WI38 (cell line): ENCODE results near the gene HSFX2.
"Not testable (repeated sequence)": the region's sequence is repeated elsewhere in the genome, so short reads cannot be mapped to it uniquely, and the experiment has no call there.

Experiments
- H3K4me3 ChIP-seq: 2 replicates; pipeline ENCODE4 v1.5.1; 2011; ENCODE audit warnings: low read depth, mild to moderate bottlenecking, control low read depth, low read length
- TF ChIP-seq, protein P1 (sequence below): IDR thresholded peaks from 2 replicates; pipeline ENCODE4 v1.5.1; 2012; ENCODE audit warnings: low read depth, mild to moderate bottlenecking, control low read depth, low read length

The HSFX2 gene, protein sequence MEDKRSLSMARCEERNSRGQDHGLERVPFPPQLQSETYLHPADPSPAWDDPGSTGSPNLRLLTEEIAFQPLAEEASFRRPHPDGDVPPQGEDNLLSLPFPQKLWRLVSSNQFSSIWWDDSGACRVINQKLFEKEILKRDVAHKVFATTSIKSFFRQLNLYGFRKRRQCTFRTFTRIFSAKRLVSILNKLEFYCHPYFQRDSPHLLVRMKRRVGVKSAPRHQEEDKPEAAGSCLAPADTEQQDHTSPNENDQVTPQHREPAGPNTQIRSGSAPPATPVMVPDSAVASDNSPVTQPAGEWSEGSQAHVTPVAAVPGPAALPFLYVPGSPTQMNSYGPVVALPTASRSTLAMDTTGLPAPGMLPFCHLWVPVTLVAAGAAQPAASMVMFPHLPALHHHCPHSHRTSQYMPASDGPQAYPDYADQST

GRCh38 chrX:149595214-149595613 lies at the start of gene HSFX2:
Gene HSFX2, minus strand, starts transcription at chrX:149595314. Its CDS starts 614 bp downstream, at chrX:149594700.
- not testable (repeated sequence) for H3K4me3 ChIP-seq

DNA sequence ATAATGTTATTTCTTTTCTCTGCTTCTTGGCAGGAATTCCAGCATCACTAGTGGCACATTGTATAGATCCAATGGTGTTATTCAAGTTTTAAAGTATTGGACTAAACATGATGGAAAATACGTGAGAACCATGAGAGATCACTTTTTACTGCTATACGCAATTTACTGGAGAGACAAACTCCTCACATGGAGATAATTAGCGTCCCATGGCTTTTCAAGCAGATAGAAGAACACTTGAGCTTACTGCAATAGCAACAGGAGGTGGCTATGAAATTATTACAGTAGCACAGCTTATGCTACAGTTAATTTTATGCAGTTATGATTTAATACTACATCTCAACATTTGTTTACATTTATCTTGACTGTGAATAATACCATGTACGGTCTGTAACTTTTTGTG lies 48.4 kb upstream of the HSFX2 start:
- TF ChIP-seq, protein P1, sequence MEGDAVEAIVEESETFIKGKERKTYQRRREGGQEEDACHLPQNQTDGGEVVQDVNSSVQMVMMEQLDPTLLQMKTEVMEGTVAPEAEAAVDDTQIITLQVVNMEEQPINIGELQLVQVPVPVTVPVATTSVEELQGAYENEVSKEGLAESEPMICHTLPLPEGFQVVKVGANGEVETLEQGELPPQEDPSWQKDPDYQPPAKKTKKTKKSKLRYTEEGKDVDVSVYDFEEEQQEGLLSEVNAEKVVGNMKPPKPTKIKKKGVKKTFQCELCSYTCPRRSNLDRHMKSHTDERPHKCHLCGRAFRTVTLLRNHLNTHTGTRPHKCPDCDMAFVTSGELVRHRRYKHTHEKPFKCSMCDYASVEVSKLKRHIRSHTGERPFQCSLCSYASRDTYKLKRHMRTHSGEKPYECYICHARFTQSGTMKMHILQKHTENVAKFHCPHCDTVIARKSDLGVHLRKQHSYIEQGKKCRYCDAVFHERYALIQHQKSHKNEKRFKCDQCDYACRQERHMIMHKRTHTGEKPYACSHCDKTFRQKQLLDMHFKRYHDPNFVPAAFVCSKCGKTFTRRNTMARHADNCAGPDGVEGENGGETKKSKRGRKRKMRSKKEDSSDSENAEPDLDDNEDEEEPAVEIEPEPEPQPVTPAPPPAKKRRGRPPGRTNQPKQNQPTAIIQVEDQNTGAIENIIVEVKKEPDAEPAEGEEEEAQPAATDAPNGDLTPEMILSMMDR = no peak

GRCh38 chrX:149641835-149642234 lies 46.7 kb upstream of the HSFX2 start:
- H3K4me3 ChIP-seq = no peak overlapping the region
- TF ChIP-seq, protein P1 = no peak

More for the DNA sequence above, 48.4 kb upstream of the HSFX2 start:
- no peak overlapping the region for H3K4me3 ChIP-seq

- TF ChIP-seq, protein P1 = no peak
- H3K4me3 ChIP-seq = no peak overlapping the region
These were observed 46.3 kb upstream of the HSFX2 start for GRCh38 chrX:149641432-149641831.

GRCh38 chrX:149639568-149639967 lies 44.5 kb upstream of the HSFX2 start:
- no peak overlapping the region for H3K4me3 ChIP-seq
- TF ChIP-seq, protein P1 = no peak

GRCh38 chrX:149638860-149639259 lies 43.7 kb upstream of the HSFX2 start:
- H3K4me3 ChIP-seq = no peak overlapping the region

GRCh38 chrX:149633511-149633910 lies 38.4 kb upstream of the HSFX2 start:
- H3K4me3 ChIP-seq = no peak overlapping the region
- TF ChIP-seq, protein P1 = no peak

More at GRCh38 chrX:149638860-149639259, 43.7 kb upstream of the HSFX2 start:
- TF ChIP-seq, protein P1 = no peak
